ENCODE results near the gene OVOL3. TPM values are rescaled to one million over a fixed set of nuclear protein-coding genes. Genes with fewer than 3 reads are reported as not detected.
A peak's percentile ranks its signal among the peaks of the same experiment; 100 is the strongest.

OVOL3 gene
- polyA plus RNA-seq (2013, experiment 1 of 2): not detected
- not detected for polyA plus RNA-seq (2013, experiment 2 of 2)

DNA sequence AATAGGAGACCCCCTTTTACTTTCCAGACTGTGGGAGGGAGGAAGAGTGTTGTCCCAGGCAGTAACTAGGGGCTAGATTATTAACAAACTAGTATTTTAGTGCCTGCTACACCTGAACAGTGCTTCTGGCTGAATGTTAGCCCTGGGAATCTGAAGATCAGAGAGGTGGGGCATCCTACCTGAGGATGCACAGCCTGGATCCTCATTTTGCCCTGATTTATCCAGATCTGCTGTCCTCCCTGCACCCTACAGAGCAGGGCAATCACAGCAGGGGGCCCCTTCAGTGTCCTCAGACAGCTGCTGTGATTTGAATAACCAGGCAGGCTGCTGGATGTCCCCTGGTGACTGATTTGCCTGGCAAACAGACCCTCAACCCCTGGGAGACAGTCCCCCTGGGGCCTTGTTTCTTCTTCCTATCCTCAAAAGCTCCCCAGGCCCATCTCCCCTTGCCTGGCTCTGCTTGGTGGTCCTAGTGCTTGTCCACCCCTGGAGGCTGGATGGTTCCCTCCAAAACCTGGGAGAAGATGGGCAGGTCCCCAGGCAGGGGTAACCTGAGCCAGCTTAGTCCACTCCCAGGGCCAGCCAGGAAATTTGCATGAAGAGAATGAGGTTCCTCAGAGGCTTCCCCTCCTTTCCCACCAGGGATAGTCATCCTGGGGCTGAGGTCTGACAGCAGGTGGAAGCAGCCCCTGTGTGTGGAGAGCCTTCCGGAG lies at the start of gene OVOL3:
TSS of gene OVOL3 (plus strand) at position 657 of the 713 bp plus-strand sequence. CDS start 60 bp downstream, outside the sequence.
- no peak within 1 kb of the TSS for H3K27ac ChIP-seq (ENCODE audit: low read length, poor library complexity, severe bottlenecking)
- H3K4me2 ChIP-seq (ENCODE audit: low read length, poor library complexity, severe bottlenecking): no peak within 1 kb of the TSS
- H3K9me3 ChIP-seq (ENCODE audit: control insufficient read depth, low read length): no peaks in the 10 kb centered on the region
- DNase-seq: no peak
- no peak within 1 kb of the TSS for H3K14ac ChIP-seq (ENCODE audit: low read length in 2 of 2)
- no peak within 1 kb of the TSS for H4K8ac ChIP-seq (ENCODE audit: low read length)
- H3K36me3 ChIP-seq (ENCODE audit: control insufficient read depth in 1 of 2, insufficient read depth in 2 of 2, low read depth in 1 of 2, low read length in 2 of 2): peaks cover 28 to 43% of the 10 kb centered on the region in 2 experiments
- no peak within 1 kb of the TSS for H2AFZ ChIP-seq (ENCODE audit: low read depth, low read length)
- no peak within 1 kb of the TSS for H2BK120ac ChIP-seq (ENCODE audit: low read depth, low read length)
- no peak within 1 kb of the TSS for H3K9ac ChIP-seq (ENCODE audit: low read length)
- no peak within 1 kb of the TSS for H2AK5ac ChIP-seq (ENCODE audit: low read length, severe bottlenecking)
- no peak within 1 kb of the TSS for H2BK5ac ChIP-seq (ENCODE audit: low read depth, low read length, poor library complexity, severe bottlenecking)
- H2BK12ac ChIP-seq (ENCODE audit: low read length in 2 of 2): no peak within 1 kb of the TSS
- 54% methylated on average over 1 of the region's 1 CpG for WGBS
- H3K4ac ChIP-seq (ENCODE audit: low read depth in 1 of 2, low read length in 2 of 2): no peak within 1 kb of the TSS
- H3K23ac ChIP-seq (ENCODE audit: low read length in 2 of 2): no peak within 1 kb of the TSS
- H3K4me1 ChIP-seq (ENCODE audit: control insufficient read depth, insufficient read depth, low read depth, low read length): peaks cover 12% of the 10 kb centered on the region
- no peaks in the 10 kb centered on the region for H3K27me3 ChIP-seq (ENCODE audit: control insufficient read depth in 1 of 2, insufficient read depth in 1 of 2, low read length in 2 of 2)
- H4K91ac ChIP-seq (ENCODE audit: low read length): no peak within 1 kb of the TSS
- peaks cover 16% of the 10 kb centered on the region for H3K79me1 ChIP-seq (replicated peaks; ENCODE audit: low read length, poor library complexity, severe bottlenecking)
- H2BK15ac ChIP-seq (ENCODE audit: low read depth, poor library complexity, severe bottlenecking): peak within 1 kb of the TSS; percentile 1
- no peak within 1 kb of the TSS for H3K18ac ChIP-seq (ENCODE audit: low read depth in 1 of 2, low read length in 2 of 2)
- H3K4me3 ChIP-seq (ENCODE audit: insufficient read depth in 1 of 2, low read depth in 1 of 2, low read length in 2 of 2): no peak within 1 kb of the TSS

- WGBS: 94% methylated on average over 2 of the region's 2 CpGs
- DNase-seq: no peak
These were observed 49.6 kb upstream of the OVOL3 start for GRCh38 chr19:36061367-36061766.

GRCh38 chr19:36064826-36065225 lies 46.1 kb upstream of the OVOL3 start:
- no peak overlapping the region for H3K4ac ChIP-seq (ENCODE audit: low read depth in 1 of 2, low read length in 2 of 2)
- H2BK12ac ChIP-seq (ENCODE audit: low read length in 2 of 2): no peak overlapping the region
- no peaks in the 10 kb centered on the region for H3K9me3 ChIP-seq (ENCODE audit: control insufficient read depth, low read length)
- H3K4me3 ChIP-seq (ENCODE audit: insufficient read depth in 1 of 2, low read depth in 1 of 2, low read length in 2 of 2): no peak overlapping the region
- H2BK120ac ChIP-seq (ENCODE audit: low read depth, low read length): no peak overlapping the region
- H3K27me3 ChIP-seq (ENCODE audit: control insufficient read depth in 1 of 2, insufficient read depth in 1 of 2, low read length in 2 of 2): no peaks in the 10 kb centered on the region
- no peak overlapping the region for H3K27ac ChIP-seq (ENCODE audit: low read length, poor library complexity, severe bottlenecking)
- no peak overlapping the region for H3K23ac ChIP-seq (ENCODE audit: low read length in 2 of 2)
- H4K8ac ChIP-seq (ENCODE audit: low read length): no peak overlapping the region
- no peak for DNase-seq
- H4K91ac ChIP-seq (ENCODE audit: low read length): no peak overlapping the region
- H2BK15ac ChIP-seq (ENCODE audit: low read depth, poor library complexity, severe bottlenecking): no peak overlapping the region
- peaks cover 7% of the 10 kb centered on the region for H3K79me1 ChIP-seq (replicated peaks; ENCODE audit: low read length, poor library complexity, severe bottlenecking)
- no peak overlapping the region for H3K9ac ChIP-seq (ENCODE audit: low read length)
- no peak overlapping the region for H3K18ac ChIP-seq (ENCODE audit: low read depth in 1 of 2, low read length in 2 of 2)
- peaks cover 5 to 21% of the 10 kb centered on the region in 2 experiments for H3K36me3 ChIP-seq (ENCODE audit: control insufficient read depth in 1 of 2, insufficient read depth in 2 of 2, low read depth in 1 of 2, low read length in 2 of 2)
- H3K4me1 ChIP-seq (ENCODE audit: control insufficient read depth, insufficient read depth, low read depth, low read length): no peaks in the 10 kb centered on the region
- no peak overlapping the region for H2BK5ac ChIP-seq (ENCODE audit: low read depth, low read length, poor library complexity, severe bottlenecking)
- H2AFZ ChIP-seq (ENCODE audit: low read depth, low read length): no peak overlapping the region
- 93% methylated on average over 5 of the region's 8 CpGs for WGBS
- no peak overlapping the region for H2AK5ac ChIP-seq (ENCODE audit: low read length, severe bottlenecking)
- no peak overlapping the region for H3K4me2 ChIP-seq (ENCODE audit: low read length, poor library complexity, severe bottlenecking)
- no peak overlapping the region for H3K14ac ChIP-seq (ENCODE audit: low read length in 2 of 2)

More at GRCh38 chr19:36061367-36061766, 49.6 kb upstream of the OVOL3 start:
- Histone ChIP-seq H3K27ac (ENCODE audit: low read length, poor library complexity, severe bottlenecking) (no peak overlapping the region), H4K91ac (ENCODE audit: low read length) (no peak overlapping the region), H3K4ac (ENCODE audit: low read depth in 1 of 2, low read length in 2 of 2) (no peak overlapping the region), H3K27me3 (ENCODE audit: control insufficient read depth in 1 of 2, insufficient read depth in 1 of 2, low read length in 2 of 2) (no peaks in the 10 kb centered on the region), H3K9me3 (ENCODE audit: control insufficient read depth, low read length) (no peaks in the 10 kb centered on the region), H3K18ac (ENCODE audit: low read depth in 1 of 2, low read length in 2 of 2) (no peak overlapping the region), H2AFZ (ENCODE audit: low read depth, low read length) (no peak overlapping the region), H2AK5ac (ENCODE audit: low read length, severe bottlenecking) (no peak overlapping the region), H3K36me3 (ENCODE audit: control insufficient read depth in 1 of 2, insufficient read depth in 2 of 2, low read depth in 1 of 2, low read length in 2 of 2) (peaks cover 2 to 12% of the 10 kb centered on the region in 2 experiments), H4K8ac (ENCODE audit: low read length) (no peak overlapping the region), H2BK120ac (ENCODE audit: low read depth, low read length) (no peak overlapping the region), H3K23ac (ENCODE audit: low read length in 2 of 2) (no peak overlapping the region), H3K14ac (ENCODE audit: low read length in 2 of 2) (no peak overlapping the region), H3K9ac (ENCODE audit: low read length) (no peak overlapping the region), H3K4me3 (ENCODE audit: insufficient read depth in 1 of 2, low read depth in 1 of 2, low read length in 2 of 2) (no peak overlapping the region), H3K4me1 (ENCODE audit: control insufficient read depth, insufficient read depth, low read depth, low read length) (no peaks in the 10 kb centered on the region), H3K4me2 (ENCODE audit: low read length, poor library complexity, severe bottlenecking) (no peak overlapping the region), H2BK5ac (ENCODE audit: low read depth, low read length, poor library complexity, severe bottlenecking) (no peak overlapping the region), H3K79me1 (replicated peaks; ENCODE audit: low read length, poor library complexity, severe bottlenecking) (peaks cover 24% of the 10 kb centered on the region), H2BK12ac (ENCODE audit: low read length in 2 of 2) (no peak overlapping the region), H2BK15ac (ENCODE audit: low read depth, poor library complexity, severe bottlenecking) (no peak overlapping the region)

- Histone ChIP-seq H3K4me1 (ENCODE audit: control insufficient read depth, insufficient read depth, low read depth, low read length) (peaks cover 3% of the 10 kb centered on the region), H3K23ac (ENCODE audit: low read length in 2 of 2) (no peak overlapping the region), H3K27me3 (ENCODE audit: control insufficient read depth in 1 of 2, insufficient read depth in 1 of 2, low read length in 2 of 2) (no peaks in the 10 kb centered on the region), H3K4ac (ENCODE audit: low read depth in 1 of 2, low read length in 2 of 2) (no peak overlapping the region), H2BK15ac (ENCODE audit: low read depth, poor library complexity, severe bottlenecking) (no peak overlapping the region), H2BK120ac (ENCODE audit: low read depth, low read length) (no peak overlapping the region), H4K8ac (ENCODE audit: low read length) (no peak overlapping the region), H3K9me3 (ENCODE audit: control insufficient read depth, low read length) (no peaks in the 10 kb centered on the region), H2AK5ac (ENCODE audit: low read length, severe bottlenecking) (no peak overlapping the region), H3K36me3 (ENCODE audit: control insufficient read depth in 1 of 2, insufficient read depth in 2 of 2, low read depth in 1 of 2, low read length in 2 of 2) (peaks cover 3 to 25% of the 10 kb centered on the region in 2 experiments), H4K91ac (ENCODE audit: low read length) (no peak overlapping the region), H3K14ac (ENCODE audit: low read length in 2 of 2) (no peak overlapping the region), H2AFZ (ENCODE audit: low read depth, low read length) (no peak overlapping the region), H3K27ac (ENCODE audit: low read length, poor library complexity, severe bottlenecking) (no peak overlapping the region), H3K79me1 (replicated peaks; ENCODE audit: low read length, poor library complexity, severe bottlenecking) (peaks cover 8% of the 10 kb centered on the region), H3K4me2 (ENCODE audit: low read length, poor library complexity, severe bottlenecking) (no peak overlapping the region), H2BK5ac (ENCODE audit: low read depth, low read length, poor library complexity, severe bottlenecking) (no peak overlapping the region), H2BK12ac (ENCODE audit: low read length in 2 of 2) (peak overlapping the region in 1 of 2 experiments; percentile 23), H3K4me3 (ENCODE audit: insufficient read depth in 1 of 2, low read depth in 1 of 2, low read length in 2 of 2) (no peak overlapping the region), H3K9ac (ENCODE audit: low read length) (no peak overlapping the region), H3K18ac (ENCODE audit: low read depth in 1 of 2, low read length in 2 of 2) (no peak overlapping the region)
- no peak for DNase-seq
- WGBS: 93% methylated on average over 8 of the region's 11 CpGs
These were observed 43.3 kb upstream of the OVOL3 start for GRCh38 chr19:36067681-36068080.

All from mesenchymal stem cell (in vitro differentiated cells and primary cell).